ACC112 (cell line): Measurements from ENCODE around the gene HPF1.
A peak's percentile ranks its signal among the peaks of the same experiment; 100 is the strongest.
"Not testable (repeated sequence)": the region's sequence is repeated elsewhere in the genome, so short reads cannot be mapped to it uniquely, and the experiment has no call there.

ENCODE experiments used
- H2AFZ ChIP-seq: fragments of 200-600 bp; sonication (generic); one replicate; pipeline ENCODE4 v1.6.0; 2017; ENCODE audit warnings: antibody characterized with exemption, low read length; ENCODE audit not compliant: unreplicated experiment
- H3K27ac ChIP-seq: fragments of 200-600 bp; sonication (generic); 2 replicates; pipeline ENCODE4 v1.5.1; 2014; ENCODE audit warnings: low read depth, mild to moderate bottlenecking, antibody characterized with exemption, low read length, moderate library complexity
- H3K27me3 ChIP-seq: fragments of 200-600 bp; sonication (generic); 2 replicates; pipeline ENCODE4 v1.6.1; 2014; ENCODE audit warnings: mild to moderate bottlenecking, antibody characterized with exemption, low read length, moderate library complexity, mixed read lengths; ENCODE audit not compliant: insufficient read depth
- H3K36me3 ChIP-seq: fragments of 200-600 bp; sonication (generic); 2 replicates; pipeline ENCODE4 v1.6.1; 2016; ENCODE audit warnings: mild to moderate bottlenecking, antibody characterized with exemption, low read length, moderate library complexity, mixed read lengths; ENCODE audit not compliant: insufficient read depth
- H3K4me1 ChIP-seq: fragments of 200-600 bp; sonication (generic); one replicate; pipeline ENCODE4 v1.6.1; 2016; ENCODE audit warnings: low read length, mixed read lengths; ENCODE audit not compliant: insufficient read depth, unreplicated experiment, control insufficient read depth
- H3K4me3 ChIP-seq: fragments of 200-600 bp; sonication (generic); 2 replicates; pipeline ENCODE4 v1.5.1; 2014; ENCODE audit warnings: mild to moderate bottlenecking, low read depth, low read length
- H3K79me2 ChIP-seq: fragments of 200-600 bp; sonication (generic); one replicate; pipeline ENCODE4 v1.6.0; 2016; ENCODE audit warnings: low read length; ENCODE audit not compliant: control insufficient read depth, unreplicated experiment, insufficient read depth

The HPF1 gene

DNA sequence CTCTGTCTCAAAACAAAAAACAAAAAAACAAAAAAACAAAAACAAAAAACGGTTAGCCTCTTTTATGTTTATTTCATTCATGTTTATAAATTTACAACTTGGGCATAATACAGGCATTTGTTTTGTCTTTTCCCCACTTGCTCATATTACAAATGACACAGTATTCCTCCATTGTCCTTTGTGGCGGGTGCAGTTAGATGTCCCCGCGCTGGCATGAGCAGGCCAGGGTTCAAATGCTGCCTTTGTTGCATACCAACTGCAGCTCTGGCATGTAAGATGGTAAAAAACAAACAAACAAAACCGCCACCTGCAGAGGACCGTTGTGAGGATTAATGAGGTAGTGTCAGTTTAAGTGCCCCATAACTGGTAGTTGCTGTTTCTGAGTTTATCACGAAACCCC, 16.1 kb upstream of the HPF1 start:
- H3K36me3 ChIP-seq, result no peaks in the 10 kb centered on the region
- H3K79me2 ChIP-seq, result no peaks in the 10 kb centered on the region
- H3K4me1 ChIP-seq, result peaks cover 8% of the 10 kb centered on the region
- H3K4me3 ChIP-seq, result no peak overlapping the region
- H3K27me3 ChIP-seq, result peaks cover 26% of the 10 kb centered on the region
- no peak overlapping the region for H3K27ac ChIP-seq
- H2AFZ ChIP-seq, result no peak overlapping the region

DNA sequence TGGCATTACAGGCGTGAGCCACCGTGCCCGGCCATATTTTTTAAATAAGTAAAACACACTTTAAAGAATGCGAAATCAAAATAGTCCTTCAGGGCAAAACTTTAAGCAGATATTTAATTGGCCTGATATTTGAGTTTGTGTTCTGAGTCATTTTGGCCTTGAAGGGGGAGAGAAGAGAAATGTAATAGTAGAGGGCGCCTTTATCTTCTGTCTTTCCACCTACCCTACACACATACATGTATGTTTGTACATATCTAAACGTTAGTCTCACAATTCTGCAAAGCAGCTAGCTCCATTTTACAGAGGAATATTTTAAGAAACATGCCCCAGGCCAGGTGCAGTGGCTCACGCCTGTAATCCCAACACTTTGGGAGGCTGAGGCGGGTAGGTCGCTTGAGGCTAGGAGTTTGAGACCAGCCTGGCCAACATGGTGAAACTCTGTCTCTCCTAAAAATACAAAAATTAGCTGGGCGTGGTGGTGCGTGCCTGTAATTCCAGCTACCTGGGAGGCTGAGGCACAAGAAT, 13.9 kb upstream of the HPF1 start:
- not testable (repeated sequence) for H3K27ac ChIP-seq, H3K79me2 ChIP-seq, H3K4me1 ChIP-seq

DNA sequence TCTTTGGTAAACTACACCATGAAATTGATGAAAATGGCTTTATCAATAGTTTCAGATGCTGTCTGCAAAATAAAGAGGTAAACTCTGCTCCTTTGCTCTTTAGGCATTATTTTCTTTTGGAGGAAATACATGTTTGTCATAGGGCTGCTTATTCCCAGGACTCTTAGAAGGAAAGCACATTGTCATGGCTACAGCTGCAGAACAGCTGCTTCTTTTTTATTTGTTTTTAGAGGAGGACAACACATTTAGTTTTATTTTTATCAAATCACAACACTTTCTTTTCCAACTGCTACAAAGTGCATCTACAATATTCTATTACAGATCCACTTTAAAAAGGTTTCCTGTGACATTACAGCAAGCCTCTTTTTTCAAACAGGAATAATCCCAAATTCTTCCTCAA, 12.7 kb upstream of the HPF1 start:
- Histone ChIP-seq H3K4me3 (no peak overlapping the region), H2AFZ (no peak overlapping the region), H3K79me2 (no peaks in the 10 kb centered on the region), H3K36me3 (no peaks in the 10 kb centered on the region), H3K27ac (no peak overlapping the region), H3K4me1 (peaks cover 8% of the 10 kb centered on the region), H3K27me3 (peaks cover 11% of the 10 kb centered on the region)

More for the DNA sequence above, 13.9 kb upstream of the HPF1 start:
- not testable (repeated sequence) for H3K4me3 ChIP-seq, H2AFZ ChIP-seq, H3K36me3 ChIP-seq
- peaks cover 20% of the 10 kb centered on the region for H3K27me3 ChIP-seq

DNA sequence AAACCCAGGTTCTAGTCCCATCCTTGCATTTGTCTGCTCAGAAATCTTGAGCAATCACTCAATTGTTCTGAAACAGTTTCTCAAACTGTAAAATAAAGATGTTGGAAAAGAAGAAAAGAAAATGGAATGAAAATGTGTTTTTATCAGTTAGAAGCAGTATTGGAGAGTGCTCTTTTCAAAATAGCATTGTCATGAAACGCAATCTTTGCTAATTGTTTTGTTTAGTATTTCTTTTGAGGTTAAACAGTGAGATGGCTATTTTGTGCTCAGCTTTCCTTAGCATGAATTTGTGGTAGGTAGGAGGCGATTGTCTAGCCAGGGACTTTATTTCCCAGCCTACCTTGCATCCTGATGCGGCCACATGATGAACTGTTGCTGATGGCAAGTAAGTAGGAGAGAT, 10.6 kb upstream of the HPF1 start:
- Histone ChIP-seq H3K27ac (no peak overlapping the region), H3K4me1 (peaks cover 8% of the 10 kb centered on the region)

GRCh38 chr4:169766741-169767140, 9.0 kb upstream of the HPF1 start:
- Histone ChIP-seq H3K4me3 (no peak overlapping the region), H3K27me3 (no peaks in the 10 kb centered on the region), H2AFZ (no peak overlapping the region), H3K27ac (no peak overlapping the region), H3K4me1 (peaks cover 6% of the 10 kb centered on the region), H3K79me2 (no peaks in the 10 kb centered on the region), H3K36me3 (no peaks in the 10 kb centered on the region)

More for the DNA sequence above, 10.6 kb upstream of the HPF1 start:
- no peaks in the 10 kb centered on the region for H3K36me3 ChIP-seq
- no peak overlapping the region for H3K4me3 ChIP-seq
- H3K27me3 ChIP-seq, result no peaks in the 10 kb centered on the region
- H2AFZ ChIP-seq, result no peak overlapping the region
- H3K79me2 ChIP-seq, result no peaks in the 10 kb centered on the region

GRCh38 chr4:169765835-169766234, 8.1 kb upstream of the HPF1 start:
- no peak overlapping the region for H2AFZ ChIP-seq
- no peaks in the 10 kb centered on the region for H3K27me3 ChIP-seq
- no peak overlapping the region for H3K27ac ChIP-seq

DNA sequence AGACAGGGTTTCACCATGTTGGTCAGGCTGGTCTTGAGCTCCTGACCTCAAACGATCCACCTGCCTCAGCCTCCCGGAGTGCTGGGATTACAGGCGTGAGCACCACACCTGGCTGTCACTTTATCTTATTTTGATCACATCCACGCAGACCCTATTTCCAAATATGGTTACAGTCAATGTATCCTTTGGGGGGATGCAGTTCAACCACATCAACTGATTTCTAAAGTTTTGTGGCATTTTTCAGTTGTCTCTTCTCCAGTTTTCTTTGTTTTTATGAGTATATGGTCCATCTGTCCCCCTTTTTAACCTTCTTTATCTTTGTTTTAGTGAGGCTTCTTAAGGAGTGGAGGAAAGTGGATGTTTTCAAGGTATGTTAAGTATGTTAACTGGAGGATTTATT, 4.1 kb upstream of the HPF1 start:
- H3K27ac ChIP-seq, result no peak overlapping the region
- no peaks in the 10 kb centered on the region for H3K27me3 ChIP-seq
- H3K79me2 ChIP-seq, result peaks cover 1% of the 10 kb centered on the region
- peaks cover under 1% of the 10 kb centered on the region for H3K4me1 ChIP-seq
- H3K36me3 ChIP-seq, result no peaks in the 10 kb centered on the region
- H2AFZ ChIP-seq, result no peak overlapping the region
- H3K4me3 ChIP-seq, result no peak overlapping the region

More at GRCh38 chr4:169765835-169766234, 8.1 kb upstream of the HPF1 start:
- Histone ChIP-seq H3K36me3 (no peaks in the 10 kb centered on the region), H3K4me3 (no peak overlapping the region), H3K4me1 (peaks cover 5% of the 10 kb centered on the region), H3K79me2 (no peaks in the 10 kb centered on the region)

DNA sequence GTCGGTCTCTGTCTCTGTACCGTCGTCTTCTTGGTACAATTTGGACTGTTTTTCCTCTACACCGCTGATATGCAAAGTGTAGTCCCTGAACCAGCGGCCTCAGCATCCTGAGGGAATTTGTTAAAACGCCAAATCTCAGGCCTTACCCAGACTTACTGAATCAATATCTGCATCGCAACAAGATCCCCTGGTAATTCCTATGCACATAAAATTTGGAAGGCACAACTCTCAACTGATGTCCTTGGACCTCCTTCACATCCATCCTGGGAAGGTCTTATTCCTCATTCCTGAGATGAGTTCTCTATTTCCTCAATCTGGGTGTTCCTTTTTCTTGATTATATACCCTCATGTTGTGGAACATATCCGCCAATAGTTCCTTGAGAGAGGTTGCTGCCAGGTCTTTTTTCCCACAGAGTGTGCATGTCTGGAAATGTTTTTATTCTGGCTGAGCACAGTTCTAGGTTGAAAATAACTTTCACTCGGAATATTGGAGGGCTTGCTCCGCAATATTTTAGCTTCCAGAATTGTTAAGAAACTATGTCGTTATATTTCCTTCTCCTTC, 738 bp upstream of the HPF1 start:
- peak overlapping the region; percentile 85 for H3K4me3 ChIP-seq
- no peaks in the 10 kb centered on the region for H3K27me3 ChIP-seq
- H3K79me2 ChIP-seq, result peaks cover 21% of the 10 kb centered on the region
- H3K36me3 ChIP-seq, result no peaks in the 10 kb centered on the region
- H3K4me1 ChIP-seq, result peaks cover 10% of the 10 kb centered on the region
- H3K27ac ChIP-seq, result no peak overlapping the region
- peak overlapping the region; percentile 73 for H2AFZ ChIP-seq

- Histone ChIP-seq H3K4me1 (peaks cover 10% of the 10 kb centered on the region), H2AFZ (peak overlapping the region; percentile 84), H3K27me3 (no peaks in the 10 kb centered on the region), H3K79me2 (peaks cover 21% of the 10 kb centered on the region), H3K27ac (no peak overlapping the region), H3K4me3 (peak overlapping the region; percentile 85), H3K36me3 (0 out of 2 replicates have a peak, but pooled peaks cover 5% of the 10 kb centered on the region)
These were observed 671 bp downstream of the HPF1 start for GRCh38 chr4:169756971-169757574.

GRCh38 chr4:169745291-169745690, 12.5 kb downstream of the HPF1 start:
- Histone ChIP-seq H3K27me3 (no peaks in the 10 kb centered on the region), H3K27ac (peak overlapping the region; percentile 41), H3K79me2 (no peaks in the 10 kb centered on the region), H3K36me3 (peaks cover 17% of the 10 kb centered on the region; the same call in 1 of the 2 replicates), H2AFZ (no peak overlapping the region), H3K4me3 (no peak overlapping the region; the same call in 1 of the 2 replicates), H3K4me1 (peaks cover 27% of the 10 kb centered on the region)

GRCh38 chr4:169744601-169745000, 13.1 kb downstream of the HPF1 start:
- H3K27me3 ChIP-seq, result no peaks in the 10 kb centered on the region
- peak overlapping the region; percentile 41; the same call in 1 of the 2 replicates for H3K27ac ChIP-seq
- H2AFZ ChIP-seq, result no peak overlapping the region
- H3K79me2 ChIP-seq, result no peaks in the 10 kb centered on the region
- peaks cover 21% of the 10 kb centered on the region; the same call in 1 of the 2 replicates for H3K36me3 ChIP-seq
- peaks cover 27% of the 10 kb centered on the region for H3K4me1 ChIP-seq
- no peak overlapping the region for H3K4me3 ChIP-seq
